ENCODE data around the gene RAPGEFL1. TPM values are rescaled to one million over a fixed set of nuclear protein-coding genes. Genes with fewer than 3 reads are reported as not detected.

The RAPGEFL1 gene
- total and polyA plus RNA-seq, 2 donors (not counting 3 experiments of a cell fraction or from before 2014, with no cell fraction given): 8.6 to 11.8 TPM

DNA sequence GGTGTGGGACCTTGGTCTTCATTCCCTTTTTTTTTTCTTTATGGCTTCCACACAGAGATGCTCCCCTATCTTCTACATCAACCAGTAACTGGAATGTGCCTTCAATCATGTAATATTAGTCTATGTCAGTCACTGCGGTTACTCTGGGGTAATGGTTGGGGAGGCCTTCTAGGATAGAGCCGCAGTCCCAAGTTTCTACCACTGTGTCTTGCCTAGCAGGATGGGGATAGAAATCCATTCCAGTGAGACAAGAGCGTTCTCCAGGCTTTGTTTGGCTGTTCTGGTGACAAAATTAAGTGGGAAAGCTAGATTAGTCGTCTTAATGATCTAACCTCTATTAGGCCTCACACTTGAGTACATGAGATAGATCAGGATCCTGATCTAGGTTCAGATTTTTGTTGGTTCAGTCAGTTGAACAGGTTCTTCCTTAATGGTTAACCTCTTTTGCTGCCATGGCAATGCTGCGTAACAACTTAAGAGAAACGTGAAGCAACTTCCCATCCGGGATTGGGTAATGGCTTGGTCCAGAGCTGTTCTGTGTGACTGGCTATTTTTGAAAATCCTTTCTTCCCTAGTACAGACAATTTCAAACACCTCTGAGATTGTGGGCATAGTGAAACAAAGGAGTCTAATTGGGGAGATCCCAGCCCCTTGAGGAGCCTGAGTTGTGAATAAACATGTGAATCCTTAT is 46.8 kb upstream of the RAPGEFL1 start:
- FAIRE-seq (no peak), DNase-seq (ENCODE audit: low read depth, low spot score) (no peak)
- ChIA-PET CTCF (no interaction called here), POLR2A (no interaction called here)
- Histone ChIP-seq H3K9me1 (replicated peaks; ENCODE audit: control insufficient read depth, extremely low read depth, insufficient read depth, low read length) (no peaks in the 10 kb centered on the region), H4K20me1 (replicated peaks; ENCODE audit: control insufficient read depth, extremely low read depth, insufficient read depth, low read length) (peaks cover 5% of the 10 kb centered on the region), H3K9me3 (replicated peaks; ENCODE audit: control insufficient read depth, insufficient read depth, low read length) (no peaks in the 10 kb centered on the region), H3K36me3 (ENCODE audit: control insufficient read depth in 2 of 2, extremely low read depth in 1 of 2, insufficient read depth in 2 of 2, low read length in 2 of 2) (peaks cover 48% of the 10 kb centered on the region in 2 experiments), H3K4me1 (ENCODE audit: control insufficient read depth, extremely low read depth, insufficient read depth, low read length) (peaks cover 14% of the 10 kb centered on the region), H3K27ac (ENCODE audit: insufficient read depth, low read depth, low read length) (no peak overlapping the region), H3K4me2 (ENCODE audit: insufficient read depth, low read length) (no peak overlapping the region), H3K79me2 (ENCODE audit: control insufficient read depth, insufficient read depth, low read length) (peaks cover 29% of the 10 kb centered on the region), H3K4me3 (replicated peaks in 1 of 3; ENCODE audit: insufficient read depth in 1 of 3, low read depth in 1 of 3, low read length in 3 of 3) (no peak overlapping the region), H3K9ac (replicated peaks; ENCODE audit: extremely low read depth, insufficient read depth, low read length) (no peak overlapping the region), H2AFZ (ENCODE audit: low read depth, low read length) (no peak overlapping the region), H3K27me3 (ENCODE audit: control insufficient read depth in 2 of 2, insufficient read depth in 2 of 2, low read length in 2 of 2) (no peaks in the 10 kb centered on the region)
- TF ChIP-seq EZH2 (IDR thresholded peaks at IDR 0.05; ENCODE audit: borderline replicate concordance, low read depth, low read length, severe bottlenecking) (no peak), GATA2 (IDR thresholded peaks at IDR 0.05; ENCODE audit: insufficient read depth, insufficient read length, low read depth, low read length) (no peak), POLR2AphosphoS5 (IDR thresholded peaks at IDR 0.05; ENCODE audit: insufficient read depth, low read depth, low read length) (no peak), MYC (IDR thresholded peaks at IDR 0.05; ENCODE audit: low read depth, low read length) (no peak), FOS (IDR thresholded peaks at IDR 0.05; ENCODE audit: borderline replicate concordance, insufficient read depth, low read length) (no peak), JUN (IDR thresholded peaks at IDR 0.05; ENCODE audit: borderline replicate concordance, insufficient read depth, insufficient read length, low read depth) (no peak), POLR2A (IDR thresholded peaks at IDR 0.05; ENCODE audit: low read depth, low read length) (no peak)
- TF ChIP-seq, protein P1, sequence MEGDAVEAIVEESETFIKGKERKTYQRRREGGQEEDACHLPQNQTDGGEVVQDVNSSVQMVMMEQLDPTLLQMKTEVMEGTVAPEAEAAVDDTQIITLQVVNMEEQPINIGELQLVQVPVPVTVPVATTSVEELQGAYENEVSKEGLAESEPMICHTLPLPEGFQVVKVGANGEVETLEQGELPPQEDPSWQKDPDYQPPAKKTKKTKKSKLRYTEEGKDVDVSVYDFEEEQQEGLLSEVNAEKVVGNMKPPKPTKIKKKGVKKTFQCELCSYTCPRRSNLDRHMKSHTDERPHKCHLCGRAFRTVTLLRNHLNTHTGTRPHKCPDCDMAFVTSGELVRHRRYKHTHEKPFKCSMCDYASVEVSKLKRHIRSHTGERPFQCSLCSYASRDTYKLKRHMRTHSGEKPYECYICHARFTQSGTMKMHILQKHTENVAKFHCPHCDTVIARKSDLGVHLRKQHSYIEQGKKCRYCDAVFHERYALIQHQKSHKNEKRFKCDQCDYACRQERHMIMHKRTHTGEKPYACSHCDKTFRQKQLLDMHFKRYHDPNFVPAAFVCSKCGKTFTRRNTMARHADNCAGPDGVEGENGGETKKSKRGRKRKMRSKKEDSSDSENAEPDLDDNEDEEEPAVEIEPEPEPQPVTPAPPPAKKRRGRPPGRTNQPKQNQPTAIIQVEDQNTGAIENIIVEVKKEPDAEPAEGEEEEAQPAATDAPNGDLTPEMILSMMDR (IDR thresholded peaks at IDR 0.05; ENCODE audit: extremely low read depth in 1 of 2, insufficient read depth in 1 of 2, low read depth in 1 of 2, low read length in 2 of 2): no peak
- TF ChIP-seq, protein P2, sequence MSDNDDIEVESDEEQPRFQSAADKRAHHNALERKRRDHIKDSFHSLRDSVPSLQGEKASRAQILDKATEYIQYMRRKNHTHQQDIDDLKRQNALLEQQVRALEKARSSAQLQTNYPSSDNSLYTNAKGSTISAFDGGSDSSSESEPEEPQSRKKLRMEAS (IDR thresholded peaks at IDR 0.05; ENCODE audit: insufficient read depth, insufficient read length): no peak
- dilution Hi-C loops (cut with MboI; ENCODE audit: extremely low pct_ligation_motif_present, low sequenced_read_pairs): no loop called here
- intact Hi-C loops (cut with micrococcal nuclease): no loop called here
- BruUV-seq (replicated peaks): no TSS peak

Data from endothelial cell of umbilical vein (primary cell).